Measurements from ENCODE around the gene RNF167. TPM values are rescaled to one million over a fixed set of nuclear protein-coding genes. Genes with fewer than 3 reads are reported as not detected.
A peak's percentile ranks its signal among the peaks of the same experiment; 100 is the strongest.

RNF167 gene
- total RNA-seq, 1 experiment from 2014 or later: 100.0 TPM

DNA sequence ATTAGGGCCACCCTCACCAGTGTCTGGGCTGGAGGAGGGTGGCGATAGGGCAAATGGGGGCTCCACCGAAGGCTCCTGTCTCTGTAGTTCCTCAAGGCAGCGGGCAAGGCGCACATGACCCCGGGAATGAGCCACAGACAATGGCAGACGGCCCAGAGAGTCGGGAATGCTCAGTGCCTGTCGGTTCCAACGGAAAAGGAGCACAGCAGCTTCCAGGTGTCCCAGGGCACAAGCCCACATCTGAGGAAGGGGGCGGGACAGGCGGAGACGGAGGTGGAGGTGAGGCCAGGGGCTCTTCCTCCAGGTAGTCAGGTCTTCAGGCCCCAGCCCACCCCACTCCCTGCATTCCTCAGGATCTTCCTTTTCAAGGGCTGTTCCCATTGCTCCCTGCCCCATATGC, 32.7 kb downstream of the RNF167 start:
- CTCF ChIA-PET: interaction anchor here (0.8 to 0.9 kb wide), 2 partner anchors 8 to 89 kb away, joined by 4 read pairs; no protein-coding TSS in a partner anchor
- intact Hi-C loops (cut with micrococcal nuclease): no loop called here
- Mint-ChIP-seq H3K27me3 (ENCODE audit: insufficient read depth, unreplicated experiment) (no peaks in the 10 kb centered on the region), H3K4me1 (ENCODE audit: insufficient read depth, unreplicated experiment) (peaks cover 15% of the 10 kb centered on the region), H3K27ac (ENCODE audit: low read depth, unreplicated experiment) (peak overlapping the region; percentile 68), H3K4me3 (ENCODE audit: unreplicated experiment) (no peak overlapping the region), H3K9me3 (ENCODE audit: unreplicated experiment) (no peaks in the 10 kb centered on the region), H3K36me3 (ENCODE audit: insufficient read depth, unreplicated experiment) (peaks cover 64% of the 10 kb centered on the region)
- POLR2A ChIA-PET: interaction anchor here (13.3 kb wide), 1 partner anchor 24 kb away, joined by 639 read pairs; the partner anchor contains the start of genes ENO3, PFN1, RNF167 and SLC25A11
- BruUV-seq (replicated peaks): no TSS peak
- no peak for DNase-seq (ENCODE audit: unreplicated experiment)
- TF ChIP-seq CTCF (IDR thresholded peaks at IDR 0.05; ENCODE audit: unreplicated experiment): no peak

DNA sequence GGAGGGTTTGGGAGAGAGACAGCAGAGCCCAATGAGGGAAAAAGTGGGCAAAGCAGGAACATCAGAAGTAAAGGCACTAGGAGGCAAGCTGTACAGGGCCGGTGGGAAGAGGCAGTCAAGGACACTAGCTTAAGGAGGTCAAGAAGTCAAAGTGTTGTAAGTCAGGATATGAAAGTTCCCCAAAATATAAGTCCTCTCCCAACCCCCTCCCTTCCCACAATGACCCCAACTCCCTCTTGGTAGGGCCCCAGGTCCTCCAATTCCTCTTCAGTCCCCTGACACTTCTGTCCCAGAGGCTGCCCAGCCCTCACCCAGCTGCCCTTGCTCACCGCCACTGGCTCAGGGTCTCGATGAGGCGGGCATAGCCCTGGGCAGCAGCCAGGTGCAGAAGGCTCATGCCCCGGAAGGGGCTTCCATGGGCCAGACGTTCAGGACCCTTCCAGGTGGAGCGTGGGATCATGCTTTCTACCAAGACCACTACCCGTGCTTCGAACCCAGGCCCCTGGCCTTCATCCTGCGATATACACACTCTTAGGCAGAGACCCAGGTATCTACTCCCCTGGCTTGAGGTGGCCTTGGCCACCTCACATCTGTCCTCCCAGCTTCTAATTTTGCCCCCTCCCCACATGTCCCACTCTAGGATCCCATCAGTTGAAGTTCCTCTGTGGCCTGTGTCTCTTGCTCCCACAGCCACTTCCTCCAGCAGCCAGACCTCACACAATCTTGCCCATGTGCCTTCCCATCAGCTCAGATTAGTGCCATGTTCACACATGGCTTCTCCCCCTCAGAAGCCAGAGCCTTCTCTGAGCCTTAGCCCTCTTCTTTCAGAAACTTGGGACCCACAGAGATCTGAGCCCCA, 33.4 kb downstream of the RNF167 start:
- no peak for DNase-seq (ENCODE audit: unreplicated experiment)
- H3K9me3 Mint-ChIP-seq (ENCODE audit: unreplicated experiment): no peaks in the 10 kb centered on the region
- TF ChIP-seq CTCF (IDR thresholded peaks at IDR 0.05; ENCODE audit: unreplicated experiment): no peak
- H3K36me3 Mint-ChIP-seq (ENCODE audit: insufficient read depth, unreplicated experiment): peaks cover 71% of the 10 kb centered on the region
- H3K4me1 Mint-ChIP-seq (ENCODE audit: insufficient read depth, unreplicated experiment): peaks cover 15% of the 10 kb centered on the region
- CTCF ChIA-PET: no interaction called here
- H3K4me3 Mint-ChIP-seq (ENCODE audit: unreplicated experiment): no peak overlapping the region
- POLR2A ChIA-PET: interaction anchor here (1.5 to 13.3 kb wide), 2 partner anchors 13 to 25 kb away, joined by 5 to 639 read pairs; partner anchors contain the start of genes ENO3, PFN1, RNF167 and SLC25A11
- no TSS peak for BruUV-seq (replicated peaks)
- intact Hi-C loops (cut with micrococcal nuclease): no loop called here
- H3K27ac Mint-ChIP-seq (ENCODE audit: low read depth, unreplicated experiment): no peak overlapping the region
- no peaks in the 10 kb centered on the region for H3K27me3 Mint-ChIP-seq (ENCODE audit: insufficient read depth, unreplicated experiment)

DNA sequence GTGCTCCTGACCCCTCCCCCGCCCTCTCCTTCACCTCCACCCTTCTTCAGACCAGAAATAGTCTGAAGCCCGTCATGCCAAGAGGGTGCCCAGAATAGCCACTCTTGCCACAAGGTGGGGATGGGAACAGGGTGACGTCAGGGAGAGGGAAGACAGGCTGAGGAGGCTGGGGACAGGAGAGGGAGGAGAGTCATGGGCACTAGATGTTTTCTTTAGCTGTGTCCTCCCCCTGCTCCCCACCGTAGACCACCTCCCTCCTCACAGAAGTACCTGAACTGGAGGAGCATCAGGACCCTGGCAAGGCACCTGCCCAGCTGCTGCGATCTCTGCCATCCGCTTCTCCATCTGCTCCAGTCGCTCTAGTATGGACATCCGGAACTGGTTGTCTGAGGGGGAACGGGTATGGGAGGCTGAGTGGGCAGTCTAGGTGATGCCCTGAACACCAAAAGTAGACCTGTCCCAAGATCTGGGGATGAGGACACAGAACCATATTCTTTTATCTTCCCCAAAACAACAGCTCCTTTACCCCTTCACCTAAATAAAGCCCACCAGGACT, 34.1 kb downstream of the RNF167 start:
- no peaks in the 10 kb centered on the region for H3K27me3 Mint-ChIP-seq (ENCODE audit: insufficient read depth, unreplicated experiment)
- TF ChIP-seq CTCF (IDR thresholded peaks at IDR 0.05; ENCODE audit: unreplicated experiment): no peak
- H3K27ac Mint-ChIP-seq (ENCODE audit: low read depth, unreplicated experiment): no peak overlapping the region
- CTCF ChIA-PET: interaction anchor here (0.7 to 1.6 kb wide), 3 partner anchors 8 to 88 kb away, joined by 3 to 6 read pairs (median 4); partner anchors contain the start of gene CAMTA2
- no peak overlapping the region for H3K4me3 Mint-ChIP-seq (ENCODE audit: unreplicated experiment)
- intact Hi-C loops (cut with micrococcal nuclease): no loop called here
- H3K36me3 Mint-ChIP-seq (ENCODE audit: insufficient read depth, unreplicated experiment): peaks cover 78% of the 10 kb centered on the region
- BruUV-seq (replicated peaks): no TSS peak
- POLR2A ChIA-PET: interaction anchor here (1.5 to 13.3 kb wide), 2 partner anchors 12 to 26 kb away, joined by 5 to 639 read pairs; partner anchors contain the start of genes ENO3, PFN1, RNF167 and SLC25A11
- no peak for DNase-seq (ENCODE audit: unreplicated experiment)
- no peaks in the 10 kb centered on the region for H3K9me3 Mint-ChIP-seq (ENCODE audit: unreplicated experiment)
- peaks cover 15% of the 10 kb centered on the region for H3K4me1 Mint-ChIP-seq (ENCODE audit: insufficient read depth, unreplicated experiment)

DNA sequence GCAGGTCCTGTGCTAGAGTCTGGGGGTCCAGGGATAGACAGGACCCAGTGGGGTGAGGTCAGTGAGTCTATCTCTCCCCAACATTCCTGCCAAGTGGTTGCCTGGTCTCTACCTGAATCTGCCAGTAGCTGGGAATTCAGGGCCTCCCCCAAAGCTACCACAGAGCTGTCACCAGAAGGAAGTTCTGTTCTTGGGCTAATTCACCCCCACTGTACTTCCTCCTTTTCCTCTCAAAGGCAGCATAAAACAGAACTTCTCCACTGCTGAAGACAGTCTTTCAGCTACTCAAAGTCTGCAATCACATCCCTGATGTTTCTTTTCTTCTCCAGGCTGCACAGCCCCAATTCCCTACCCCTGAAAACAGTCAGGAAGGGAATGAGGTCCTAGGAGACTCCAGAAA, 38.7 kb downstream of the RNF167 start:
- no peak for TF ChIP-seq CTCF (IDR thresholded peaks at IDR 0.05; ENCODE audit: unreplicated experiment)
- peaks cover 79% of the 10 kb centered on the region for H3K36me3 Mint-ChIP-seq (ENCODE audit: insufficient read depth, unreplicated experiment)
- DNase-seq (ENCODE audit: unreplicated experiment): no peak
- H3K4me1 Mint-ChIP-seq (ENCODE audit: insufficient read depth, unreplicated experiment): peaks cover 11% of the 10 kb centered on the region
- no peaks in the 10 kb centered on the region for H3K27me3 Mint-ChIP-seq (ENCODE audit: insufficient read depth, unreplicated experiment)
- no TSS peak for BruUV-seq (replicated peaks)
- H3K9me3 Mint-ChIP-seq (ENCODE audit: unreplicated experiment): no peaks in the 10 kb centered on the region
- ChIA-PET CTCF (interaction anchor here (0.8 to 3.6 kb wide), 2 partner anchors 9 to 83 kb away, joined by 4 to 50 read pairs; partner anchors contain the start of gene CAMTA2), POLR2A (interaction anchor here (1.2 to 1.6 kb wide), 3 partner anchors 8 to 10 kb away, joined by 4 to 10 read pairs (median 6); partner anchors contain the start of genes CAMTA2 and SPAG7)
- no peak overlapping the region for H3K4me3 Mint-ChIP-seq (ENCODE audit: unreplicated experiment)
- intact Hi-C loops (cut with micrococcal nuclease): no loop called here
- H3K27ac Mint-ChIP-seq (ENCODE audit: low read depth, unreplicated experiment): no peak overlapping the region
